ENCODE data around the gene ATP8B4.
"Not testable (repeated sequence)": the region's sequence is repeated elsewhere in the genome, so short reads cannot be mapped to it uniquely, and the experiment has no call there.

Gene ATP8B4

GRCh38 chr15:49991587-49991986 is 127.4 kb downstream of the ATP8B4 start:
- no peak for DNase-seq

GRCh38 chr15:49990835-49991545 is 128.0 kb downstream of the ATP8B4 start:
- DNase-seq = no peak

DNA sequence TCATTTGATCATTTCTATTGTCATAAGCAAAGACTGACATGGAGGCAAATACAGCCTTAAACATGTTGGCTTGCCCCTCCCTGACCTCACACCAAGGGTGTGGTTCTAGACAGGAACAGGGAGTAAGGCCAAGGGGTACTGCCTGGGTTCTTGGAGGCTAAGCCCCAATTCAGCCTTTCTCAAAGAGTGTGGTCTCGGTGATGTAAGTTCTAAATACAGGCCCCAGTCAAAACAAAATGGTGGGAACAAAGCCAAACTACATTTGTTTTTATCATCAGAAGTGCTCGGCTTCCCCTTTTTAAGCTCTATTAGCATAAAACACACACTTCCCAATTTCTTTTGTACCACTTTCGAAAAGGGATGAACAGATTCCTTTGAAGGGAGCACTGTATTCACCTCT is 129.5 kb downstream of the ATP8B4 start:
- DNase-seq = no peak

DNA sequence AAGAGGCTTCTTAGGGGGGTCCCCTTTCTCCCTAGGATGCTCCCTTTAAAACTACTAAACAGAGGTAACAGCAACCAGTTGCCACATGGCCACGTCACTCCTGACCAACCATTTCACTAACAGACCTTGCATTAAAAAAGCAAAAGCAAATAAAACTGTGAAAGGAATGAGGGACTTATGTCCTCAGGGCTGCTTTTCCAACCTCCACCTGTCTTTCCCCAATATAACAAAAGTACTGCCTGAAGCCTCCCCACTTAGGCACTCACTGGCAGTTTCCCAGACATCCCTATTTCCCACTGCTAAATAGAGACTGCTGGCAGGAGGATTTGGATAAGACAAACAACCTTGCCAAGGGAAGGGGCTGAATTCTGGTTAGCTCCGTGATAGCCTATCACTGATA is 130.3 kb downstream of the ATP8B4 start:
- DNase-seq = no peak

- DNase-seq = no peak
Measured at GRCh38 chr15:49987896-49988295, 131.1 kb downstream of the ATP8B4 start.

- no peak for DNase-seq
Measured at GRCh38 chr15:49987198-49987785, 131.7 kb downstream of the ATP8B4 start.

GRCh38 chr15:49986326-49986725 is 132.7 kb downstream of the ATP8B4 start:
- DNase-seq = no peak

GRCh38 chr15:49985463-49985862 is 133.6 kb downstream of the ATP8B4 start:
- DNase-seq = no peak

GRCh38 chr15:49984436-49984835 is 134.6 kb downstream of the ATP8B4 start:
- DNase-seq = no peak

DNA sequence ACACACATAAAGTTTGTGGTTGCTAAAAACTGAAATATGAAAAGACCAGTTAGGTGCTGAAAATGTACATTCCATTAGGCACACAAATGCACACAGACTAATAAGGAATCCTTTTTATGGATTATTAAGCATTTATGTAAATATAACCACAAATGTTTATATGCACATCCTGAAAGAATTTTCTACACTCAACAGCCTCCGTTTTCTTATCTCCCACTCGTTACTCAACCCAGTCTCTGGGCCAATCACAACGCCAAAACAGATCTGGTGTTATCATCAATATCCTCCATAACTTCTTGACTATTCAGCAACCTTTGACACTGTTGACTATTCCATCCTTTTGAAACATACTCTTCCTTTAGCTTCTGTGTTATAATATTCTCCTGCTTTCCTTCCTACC is 136.4 kb downstream of the ATP8B4 start:
- DNase-seq = no peak

GRCh38 chr15:49979705-49980382 is 139.2 kb downstream of the ATP8B4 start:
- DNase-seq = no peak

DNA sequence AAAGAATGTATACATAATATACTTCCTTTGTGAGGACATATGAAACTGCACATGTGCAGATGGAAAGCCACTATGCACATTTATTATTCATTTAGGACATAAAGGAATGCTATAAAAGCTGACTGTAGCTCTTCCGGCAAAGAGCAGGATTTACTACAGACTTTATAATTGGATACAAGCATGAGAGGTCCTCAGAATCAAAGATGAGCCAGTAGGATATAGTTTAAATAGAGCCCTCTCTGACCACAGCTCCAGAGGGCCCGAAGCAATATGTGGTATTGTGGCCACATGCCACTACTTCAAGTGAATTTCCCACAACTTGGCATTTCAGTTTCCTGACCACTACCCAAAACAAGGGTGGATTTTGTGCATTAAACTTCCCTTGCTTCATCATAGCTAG is 140.9 kb downstream of the ATP8B4 start:
- no peak for DNase-seq

DNA sequence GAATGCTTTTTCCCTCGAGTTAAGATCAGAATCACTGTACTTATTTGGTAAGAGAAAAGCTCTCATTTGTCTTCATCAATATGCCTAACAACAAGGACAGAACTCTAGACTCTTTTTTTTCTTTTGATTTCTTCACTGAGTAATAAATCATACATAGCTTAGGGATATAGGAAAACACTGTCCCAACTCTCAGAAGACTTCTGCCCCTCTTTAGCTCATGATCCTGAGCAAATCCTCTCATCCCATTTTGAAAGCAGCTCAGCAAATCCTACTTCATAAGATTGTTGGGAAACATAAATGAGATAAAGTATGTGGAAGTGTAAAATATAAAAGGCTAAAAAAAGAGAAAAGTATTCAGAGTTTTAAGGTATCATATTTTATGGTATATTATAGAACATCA is 141.7 kb downstream of the ATP8B4 start:
- DNase-seq = no peak

DNA sequence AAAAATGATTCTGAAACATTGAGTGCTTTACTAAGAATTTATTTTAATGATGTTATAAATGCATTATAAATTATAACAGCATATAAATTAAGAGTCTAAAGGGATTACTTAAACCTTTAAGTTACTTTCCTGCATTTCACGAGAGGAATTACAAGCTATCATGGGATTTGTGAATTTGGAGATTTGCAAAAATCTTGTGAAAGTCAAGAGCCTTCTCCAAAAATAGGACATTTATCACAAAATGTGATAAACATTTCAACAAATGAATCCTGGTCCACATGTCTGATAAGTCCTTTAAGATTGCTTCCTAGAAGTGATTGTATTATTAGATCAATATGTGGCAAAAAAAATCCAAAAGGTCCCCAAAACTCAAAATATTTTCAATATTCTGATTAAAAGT is 154.5 kb downstream of the ATP8B4 start:
- DNase-seq = no peak

GRCh38 chr15:49964061-49964460 is 155.0 kb downstream of the ATP8B4 start:
- no peak for DNase-seq

- not testable (repeated sequence) for DNase-seq
Measured at GRCh38 chr15:49963033-49963772, 155.8 kb downstream of the ATP8B4 start.

- DNase-seq = no peak
Measured at GRCh38 chr15:49962044-49962602, 156.9 kb downstream of the ATP8B4 start.

DNA sequence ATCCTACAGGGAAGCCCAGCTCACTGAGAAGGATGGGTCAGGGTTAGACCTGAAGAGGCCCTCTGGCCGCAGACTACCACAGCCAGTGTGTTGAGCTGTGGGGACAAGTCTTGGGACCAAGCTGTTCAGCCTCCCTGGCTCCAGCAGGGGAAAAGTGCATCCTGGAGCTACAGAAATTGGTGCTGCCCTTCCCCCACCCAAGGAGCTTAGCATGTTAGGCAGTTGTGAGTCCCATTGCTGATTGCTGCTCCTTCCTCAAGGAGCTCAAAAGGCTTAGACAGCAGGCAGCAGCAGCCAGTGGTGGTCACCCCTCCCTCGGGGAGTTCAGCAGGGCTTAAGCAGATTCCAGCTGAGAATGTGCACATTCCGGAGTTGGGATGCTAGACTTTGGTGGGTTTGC is 165.6 kb downstream of the ATP8B4 start:
- DNase-seq = no peak

DNA sequence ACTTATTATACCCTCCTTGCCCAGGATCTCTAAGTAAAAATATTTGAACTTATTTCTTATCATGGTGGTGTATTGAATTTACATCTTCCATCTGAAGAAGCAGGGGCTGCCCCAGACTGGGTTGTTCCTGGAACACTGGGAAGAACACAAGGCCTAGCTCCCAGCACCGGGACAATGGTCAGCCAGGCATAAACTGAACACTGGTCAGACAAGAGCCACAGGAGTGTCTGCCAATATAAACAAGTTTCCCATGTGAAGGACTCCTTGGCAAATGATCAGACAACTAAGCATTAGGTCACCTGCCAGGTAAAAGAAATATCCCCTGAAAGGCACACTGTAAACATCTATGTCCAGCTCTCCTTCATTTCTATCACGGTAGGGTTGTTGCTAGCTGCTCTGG is 172.4 kb downstream of the ATP8B4 start:
- DNase-seq = no peak

DNA sequence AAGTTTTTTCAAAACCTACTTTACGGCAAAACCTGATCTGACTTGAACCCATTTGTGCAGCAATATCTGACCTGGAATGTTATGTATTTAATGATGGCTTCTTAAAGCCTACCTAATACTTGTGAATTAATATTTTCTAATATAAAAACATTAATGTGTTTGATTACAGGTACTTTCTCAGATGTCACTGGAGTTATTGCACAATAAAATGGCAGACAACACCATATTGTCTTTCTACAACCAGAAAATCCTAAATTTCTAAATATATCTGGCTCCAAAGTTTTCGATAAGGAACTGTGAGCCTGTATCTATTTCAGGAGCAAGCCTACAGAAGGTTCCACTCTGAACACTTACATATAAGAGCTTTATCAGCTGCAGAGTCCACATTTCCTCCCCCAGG is 184.5 kb downstream of the ATP8B4 start:
- DNase-seq = no peak

DNA sequence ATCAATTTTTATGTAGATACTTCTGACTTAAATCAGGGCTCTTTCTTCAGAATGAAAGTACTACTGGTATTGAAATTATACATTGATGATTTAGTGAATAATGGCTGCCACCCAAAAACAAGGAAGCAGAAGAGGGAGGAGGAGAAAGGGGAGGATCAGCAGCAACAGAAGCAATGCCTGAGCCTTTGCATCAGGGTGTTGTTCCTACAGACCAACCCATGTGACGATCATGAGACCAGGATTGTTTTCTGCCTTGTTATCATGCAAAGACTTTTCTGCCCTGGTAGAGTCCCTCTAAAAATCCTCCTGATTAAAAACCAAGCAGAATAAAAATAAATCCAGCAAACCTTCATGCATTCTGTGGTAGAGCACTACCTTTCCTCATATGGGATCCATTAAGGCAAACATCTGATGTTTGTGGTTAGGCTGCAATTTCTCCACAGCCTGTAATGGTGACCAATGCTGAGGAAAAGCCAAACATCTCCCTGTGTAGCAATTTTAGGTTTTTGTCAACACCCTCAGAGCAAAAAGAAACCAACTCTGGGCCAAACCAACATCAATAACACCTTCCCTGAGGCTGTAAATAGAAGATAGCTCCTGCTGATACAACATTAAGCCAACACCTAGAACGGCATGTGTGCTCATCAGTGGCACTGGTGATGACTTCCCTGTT is 191.7 kb downstream of the ATP8B4 start:
- no peak for DNase-seq

- no peak for DNase-seq
Measured at GRCh38 chr15:49926740-49927139, 192.3 kb downstream of the ATP8B4 start.

GRCh38 chr15:49923671-49924070 is 195.4 kb downstream of the ATP8B4 start:
- DNase-seq = no peak
